Eye (tissue), 1 donor: ENCODE measurements around the gene IL1R2.

Experiments
- DNase-seq: peaks from one replicate; pipeline ENCODE4 v3.0.0-alpha.2; 2015

IL1R2 gene, protein sequence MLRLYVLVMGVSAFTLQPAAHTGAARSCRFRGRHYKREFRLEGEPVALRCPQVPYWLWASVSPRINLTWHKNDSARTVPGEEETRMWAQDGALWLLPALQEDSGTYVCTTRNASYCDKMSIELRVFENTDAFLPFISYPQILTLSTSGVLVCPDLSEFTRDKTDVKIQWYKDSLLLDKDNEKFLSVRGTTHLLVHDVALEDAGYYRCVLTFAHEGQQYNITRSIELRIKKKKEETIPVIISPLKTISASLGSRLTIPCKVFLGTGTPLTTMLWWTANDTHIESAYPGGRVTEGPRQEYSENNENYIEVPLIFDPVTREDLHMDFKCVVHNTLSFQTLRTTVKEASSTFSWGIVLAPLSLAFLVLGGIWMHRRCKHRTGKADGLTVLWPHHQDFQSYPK

DNA sequence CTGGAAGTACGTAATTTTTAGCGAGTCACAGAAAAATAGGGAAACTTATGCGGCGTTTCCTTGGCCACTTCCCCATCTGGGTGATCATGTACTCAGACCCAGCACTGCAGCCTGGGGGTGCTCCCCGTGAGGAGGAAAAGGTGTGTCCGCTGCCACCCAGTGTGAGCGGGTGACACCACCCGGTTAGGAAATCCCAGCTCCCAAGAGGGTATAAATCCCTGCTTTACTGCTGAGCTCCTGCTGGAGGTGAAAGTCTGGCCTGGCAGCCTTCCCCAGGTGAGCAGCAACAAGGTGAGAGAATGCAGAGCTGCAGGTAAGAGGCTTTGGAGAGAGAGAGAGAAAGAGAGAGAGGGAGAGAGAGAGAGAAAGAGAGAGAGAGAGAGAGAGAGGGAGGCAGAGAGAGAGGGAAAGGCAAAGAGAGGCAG is at the start of gene IL1R2:
Gene IL1R2, plus strand, starts transcription at position 240 of the 425 bp plus-strand sequence. CDS start 16,616 bp downstream, outside the sequence.
- DNase-seq: no peak

DNA sequence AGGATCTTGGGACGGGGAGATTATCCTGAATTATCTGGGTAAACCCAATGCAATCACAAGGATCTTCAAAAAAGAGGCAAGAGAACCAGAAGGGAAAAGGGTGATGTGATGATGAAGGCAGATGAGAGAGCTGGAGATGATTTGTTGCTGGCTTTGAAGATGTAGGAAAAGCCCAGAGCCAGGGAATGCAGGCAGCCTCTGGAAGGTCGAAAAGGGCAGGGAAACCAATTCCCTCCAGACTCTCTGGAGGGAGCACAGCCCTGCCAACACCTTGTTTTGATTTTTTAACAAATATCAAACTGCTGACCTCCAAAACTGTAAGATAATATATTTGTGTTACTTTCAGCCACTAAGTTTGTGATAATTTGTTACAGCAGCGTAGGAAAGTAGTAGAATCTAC is 48.9 kb upstream of the IL1R2 start:
- no peak for DNase-seq

DNA sequence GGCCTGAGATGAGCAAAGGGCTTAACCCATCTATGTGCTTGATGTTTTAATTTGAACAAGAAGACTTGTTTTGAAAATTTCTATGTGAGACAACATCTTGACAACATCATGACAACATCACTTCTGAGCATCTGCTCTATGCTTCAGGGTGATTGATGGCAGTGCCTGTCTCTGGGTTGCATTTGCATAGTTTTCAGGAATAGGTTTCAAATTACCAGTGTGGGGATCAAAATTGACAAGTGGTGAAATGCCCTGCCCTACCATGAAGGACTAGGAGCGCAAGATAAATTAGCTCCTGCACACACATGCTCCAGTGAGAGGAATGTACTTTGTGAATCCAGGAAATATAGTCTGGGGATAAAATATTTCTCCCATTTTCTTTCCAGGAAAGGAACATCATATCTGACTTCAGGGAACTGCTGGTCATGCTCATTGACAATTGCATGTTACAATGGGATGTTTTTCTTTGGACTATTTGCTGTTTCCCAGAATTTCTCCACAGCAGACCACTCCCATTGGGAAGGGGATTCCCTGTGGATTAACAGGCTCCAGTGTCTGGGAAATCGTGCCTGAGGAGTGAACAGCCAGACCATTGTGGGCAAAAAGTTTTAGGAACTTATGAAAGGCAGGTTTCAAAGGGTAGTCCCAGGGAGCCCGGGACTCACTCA is 45.3 kb upstream of the IL1R2 start:
- peak; percentile 12 for DNase-seq

DNA sequence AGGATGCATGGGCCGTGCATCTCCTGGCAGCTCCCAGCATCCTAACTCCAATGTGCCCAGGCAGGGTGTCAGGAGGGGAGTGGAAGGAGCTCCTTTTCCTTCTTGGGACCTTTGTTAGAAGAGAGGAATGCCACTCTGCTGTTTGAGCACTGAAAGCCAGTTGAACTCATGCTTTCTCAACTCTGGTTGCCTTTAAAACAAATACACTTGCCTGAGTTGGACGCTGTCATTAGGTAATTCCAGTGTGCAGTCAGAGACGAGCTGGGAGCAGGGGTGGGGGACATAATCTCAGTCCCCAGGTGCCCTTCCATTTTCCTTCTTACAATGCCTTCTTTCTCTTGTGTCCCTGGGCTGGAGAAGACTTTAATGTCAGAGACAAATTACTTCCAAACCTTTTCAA is 44.4 kb upstream of the IL1R2 start:
- DNase-seq: no peak

DNA sequence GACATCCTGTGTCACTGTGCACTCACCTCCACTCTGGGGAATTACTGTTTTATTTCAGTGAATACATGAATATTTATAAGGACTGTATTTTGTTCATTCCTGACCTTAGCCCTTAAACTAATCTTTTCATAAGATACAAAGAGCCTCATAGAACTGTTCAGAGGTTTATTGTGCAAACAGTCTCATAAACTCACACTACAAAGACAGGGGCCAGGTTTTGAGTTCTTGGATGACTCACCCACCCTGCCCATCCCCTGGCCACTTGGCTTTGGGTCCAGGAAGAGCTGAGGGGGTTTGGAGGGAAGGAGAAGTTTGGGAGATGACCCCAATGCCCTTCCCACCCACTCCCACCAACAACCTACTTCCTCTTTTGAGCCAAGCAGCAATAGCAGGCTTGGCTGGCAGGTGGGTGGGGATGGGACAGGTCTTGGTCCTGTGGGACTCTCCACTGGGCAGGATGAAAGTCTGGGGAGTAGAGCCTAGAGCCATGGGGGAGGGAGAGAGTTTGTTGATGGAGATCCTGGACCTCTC is 43.1 kb upstream of the IL1R2 start:
- DNase-seq: no peak

DNA sequence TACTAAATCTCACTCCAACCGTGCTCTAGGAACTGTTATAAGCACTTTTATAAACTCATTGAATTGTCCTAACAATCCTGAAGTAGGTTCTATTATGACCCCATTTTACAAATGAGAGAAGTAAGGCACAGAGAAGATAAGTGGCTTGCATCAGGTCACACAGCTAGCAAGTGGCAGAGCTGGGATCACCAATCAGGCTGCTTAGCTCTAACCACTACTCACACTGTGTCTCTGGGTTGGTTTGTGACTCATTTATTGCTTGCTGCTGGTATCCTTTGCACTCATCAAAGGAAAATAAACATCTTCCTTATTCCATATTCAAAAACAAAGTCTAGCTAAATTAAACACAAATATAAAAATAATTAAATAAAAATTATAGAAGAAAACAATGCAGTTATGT is 42.5 kb upstream of the IL1R2 start:
- no peak for DNase-seq

DNA sequence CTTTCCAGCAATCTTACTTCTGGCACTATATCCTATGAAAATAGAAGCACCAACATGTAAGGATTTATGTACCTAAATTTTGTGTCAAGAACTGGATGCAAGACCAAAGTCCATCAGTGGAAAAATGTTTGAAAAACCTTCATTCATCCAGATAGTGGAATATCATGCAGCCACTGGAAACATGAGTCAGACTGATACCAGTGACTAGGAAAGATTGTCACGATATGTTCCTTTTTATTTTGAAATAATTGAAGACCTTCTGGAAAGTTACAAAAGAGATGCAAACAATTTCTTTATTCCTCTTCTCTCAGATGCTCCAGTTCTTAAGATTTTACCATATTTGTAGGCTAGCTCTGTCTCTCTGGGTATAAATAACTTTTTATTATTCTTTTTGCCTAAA is 40.5 kb upstream of the IL1R2 start:
- DNase-seq: no peak

DNA sequence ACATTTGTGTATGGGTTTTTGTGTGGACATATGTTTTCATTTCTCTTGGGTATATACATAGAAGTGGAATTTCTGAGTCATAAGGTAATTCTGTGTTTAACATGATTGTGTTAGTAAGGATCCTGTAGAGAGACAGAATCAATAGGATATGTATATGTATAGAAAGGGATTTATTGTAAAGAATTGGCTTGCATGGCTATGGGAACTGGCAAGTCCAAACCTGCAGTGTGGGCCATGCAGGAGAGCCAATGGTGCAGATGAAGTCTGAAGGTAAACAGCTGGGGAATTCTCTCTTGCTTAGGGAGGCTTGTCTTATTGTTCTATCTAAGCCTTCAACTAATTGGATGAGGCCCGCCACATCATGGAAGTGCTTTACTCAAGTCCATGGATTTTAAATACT is 39.2 kb upstream of the IL1R2 start:
- no peak for DNase-seq

DNA sequence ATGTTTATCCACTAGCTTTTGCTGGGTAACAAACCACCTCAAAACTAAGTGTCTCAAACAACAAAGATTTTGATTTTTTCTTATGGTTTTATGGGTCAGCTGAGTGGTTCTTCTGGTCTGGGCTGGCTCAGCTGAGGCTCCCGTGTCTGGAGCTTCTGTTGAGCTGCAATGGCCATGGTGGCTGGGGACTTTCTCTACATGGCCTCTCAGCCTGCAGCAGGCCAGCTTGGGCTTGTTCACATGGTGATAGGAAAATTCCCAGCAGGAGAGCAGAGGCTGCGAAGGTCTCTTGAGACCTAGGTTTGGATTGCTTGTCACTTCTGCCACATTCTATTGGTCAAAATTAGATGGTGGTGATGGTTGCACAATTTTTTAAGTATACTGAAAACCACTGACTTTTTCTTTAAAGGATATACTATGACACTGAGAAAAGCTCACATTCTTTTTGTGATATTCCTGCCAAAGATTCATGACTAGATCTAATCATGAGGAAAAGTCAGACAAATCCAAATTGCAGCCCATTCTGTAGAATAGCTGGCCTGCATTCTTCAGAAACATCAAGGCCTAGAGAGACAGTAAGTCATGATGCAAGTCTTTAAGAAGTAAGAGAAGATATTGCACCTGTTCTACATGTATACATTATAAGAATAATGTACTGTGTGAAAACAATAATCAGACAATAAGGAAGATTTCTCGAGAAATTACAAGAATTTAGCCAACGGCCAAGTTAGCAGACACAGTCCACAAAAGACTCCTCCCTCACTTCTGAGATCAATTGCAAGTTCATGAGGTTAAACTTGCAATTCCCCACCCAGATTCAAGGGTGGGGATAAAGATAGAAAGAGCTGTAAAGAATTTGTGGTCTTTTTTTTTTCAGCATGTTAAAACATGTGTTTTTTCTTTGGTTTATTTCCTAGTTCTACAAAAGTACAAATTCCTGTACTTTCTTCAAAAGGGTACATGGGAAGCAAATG is 35.0 kb upstream of the IL1R2 start:
- no peak for DNase-seq

DNA sequence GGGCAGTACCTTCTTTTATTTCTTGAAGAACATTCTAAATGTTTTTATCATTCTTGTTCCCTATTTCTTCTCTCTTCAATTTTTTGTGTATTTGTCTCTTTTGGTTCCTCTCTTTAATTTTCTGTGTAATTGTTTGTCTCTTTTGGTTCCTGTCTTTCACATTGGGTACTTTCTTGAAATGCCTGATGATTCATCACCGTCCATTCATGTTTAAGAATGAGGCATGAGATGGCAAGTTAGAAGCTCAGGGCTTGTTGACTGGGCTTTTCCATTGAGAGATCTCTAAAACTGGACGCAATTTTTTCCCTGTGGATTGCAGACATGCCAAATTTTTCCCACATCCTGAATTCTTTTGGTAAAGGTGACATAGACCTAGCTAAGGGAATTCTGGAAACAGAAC is 33.7 kb upstream of the IL1R2 start:
- no peak for DNase-seq

DNA sequence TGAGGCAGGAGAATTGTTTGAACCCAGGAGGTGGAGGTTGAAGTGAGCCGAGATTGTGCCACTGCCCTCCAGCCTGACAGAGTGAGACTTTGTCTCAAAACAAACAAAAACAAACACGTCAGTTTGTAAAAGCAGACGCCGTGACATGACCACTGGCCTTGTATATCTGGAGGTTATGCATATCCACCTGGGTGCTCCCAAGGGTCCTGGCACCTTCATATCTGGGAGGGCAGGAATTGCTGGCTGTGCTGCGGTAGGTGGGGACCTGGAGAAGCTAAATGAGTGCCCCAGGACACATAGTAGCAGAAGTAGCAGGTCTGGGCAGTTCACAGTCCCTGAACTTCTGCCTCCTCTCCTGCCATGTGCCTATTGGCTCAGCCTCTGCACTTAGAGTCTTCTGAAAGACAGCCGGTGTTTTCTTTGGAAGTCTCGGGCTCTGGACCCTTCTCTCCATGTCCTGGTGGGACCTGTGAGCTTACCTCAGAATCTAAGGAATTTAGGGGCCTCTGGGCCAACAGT is 30.9 kb upstream of the IL1R2 start:
- DNase-seq: no peak

DNA sequence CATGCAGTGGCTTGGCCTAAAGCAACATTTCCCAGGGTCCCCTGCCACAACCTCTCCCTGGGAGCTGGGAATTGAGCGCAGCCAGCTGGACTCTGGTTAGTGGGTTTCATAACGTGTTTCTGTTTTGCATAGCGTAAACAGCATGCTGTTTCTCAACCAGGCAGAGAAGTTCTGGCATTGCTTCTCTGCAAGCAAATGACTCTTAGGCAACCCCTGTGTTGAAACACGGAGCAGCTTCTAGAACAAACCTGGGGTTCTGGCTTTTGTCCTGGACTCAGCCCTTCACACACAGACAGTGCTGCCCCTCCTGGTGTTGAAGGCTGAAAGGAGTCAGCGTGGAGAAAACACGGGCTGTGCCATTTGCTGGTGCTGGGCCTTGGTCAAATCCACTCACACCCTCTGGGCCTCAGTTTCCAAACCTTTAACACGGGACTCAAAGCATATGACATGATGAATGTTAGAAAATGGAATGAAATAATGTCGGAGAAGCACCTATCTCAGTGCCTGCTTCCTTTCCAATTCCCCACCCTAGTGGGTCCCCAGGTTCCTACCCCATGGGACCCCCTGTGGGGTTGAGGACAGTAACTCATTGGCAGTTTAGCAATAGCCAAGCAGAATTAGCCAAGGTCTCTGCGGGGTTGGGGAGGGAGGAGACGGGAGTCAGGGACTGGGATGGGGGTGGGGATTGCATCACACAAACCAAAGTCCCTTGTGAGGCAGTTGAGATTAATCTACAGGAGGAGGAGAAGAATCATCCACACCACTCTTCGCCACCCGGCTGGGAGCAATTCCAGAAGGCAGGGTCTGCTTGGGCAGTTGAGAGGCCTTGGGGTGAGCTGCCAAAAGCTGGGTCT is 30.2 kb upstream of the IL1R2 start:
- DNase-seq: no peak

DNA sequence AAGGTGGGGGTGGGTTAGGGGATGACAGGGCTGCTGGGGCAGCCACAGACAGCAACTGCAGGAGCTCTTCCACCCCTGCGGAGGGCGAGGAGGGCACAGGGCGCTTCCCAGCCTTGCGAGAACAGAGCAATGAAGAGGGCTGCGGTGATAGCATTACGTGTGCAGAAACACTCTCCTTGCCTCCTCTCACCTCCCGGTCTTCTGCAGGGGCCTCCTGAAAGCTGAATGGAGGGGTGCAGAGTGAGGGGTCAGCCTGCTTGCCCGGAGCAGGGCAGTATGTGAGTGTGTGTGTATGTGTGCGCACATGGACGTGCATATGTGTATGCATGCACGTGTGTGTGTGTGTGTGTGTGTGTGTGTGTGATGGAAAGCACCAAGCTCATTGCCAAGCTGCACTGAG is 29.5 kb upstream of the IL1R2 start:
- no peak for DNase-seq

DNA sequence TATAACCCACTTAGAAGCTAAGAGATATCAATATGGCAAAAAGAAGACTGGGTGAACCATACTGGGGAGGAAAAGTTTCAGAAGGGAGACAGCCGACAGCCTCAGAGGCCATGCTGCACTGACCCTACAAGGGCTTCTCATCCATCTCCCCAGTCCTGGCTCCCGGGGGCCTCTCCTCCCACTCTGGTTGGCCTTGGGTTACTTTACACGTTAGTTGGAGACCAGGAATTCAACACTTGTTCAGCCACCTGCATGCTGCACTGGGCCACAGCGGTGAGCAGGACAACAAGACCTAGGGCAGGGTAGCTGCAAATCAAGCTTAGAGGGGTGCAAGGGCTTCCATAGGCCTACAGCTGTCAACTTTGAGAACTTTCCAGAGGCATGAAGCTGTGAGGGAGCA is 28.6 kb upstream of the IL1R2 start:
- no peak for DNase-seq

DNA sequence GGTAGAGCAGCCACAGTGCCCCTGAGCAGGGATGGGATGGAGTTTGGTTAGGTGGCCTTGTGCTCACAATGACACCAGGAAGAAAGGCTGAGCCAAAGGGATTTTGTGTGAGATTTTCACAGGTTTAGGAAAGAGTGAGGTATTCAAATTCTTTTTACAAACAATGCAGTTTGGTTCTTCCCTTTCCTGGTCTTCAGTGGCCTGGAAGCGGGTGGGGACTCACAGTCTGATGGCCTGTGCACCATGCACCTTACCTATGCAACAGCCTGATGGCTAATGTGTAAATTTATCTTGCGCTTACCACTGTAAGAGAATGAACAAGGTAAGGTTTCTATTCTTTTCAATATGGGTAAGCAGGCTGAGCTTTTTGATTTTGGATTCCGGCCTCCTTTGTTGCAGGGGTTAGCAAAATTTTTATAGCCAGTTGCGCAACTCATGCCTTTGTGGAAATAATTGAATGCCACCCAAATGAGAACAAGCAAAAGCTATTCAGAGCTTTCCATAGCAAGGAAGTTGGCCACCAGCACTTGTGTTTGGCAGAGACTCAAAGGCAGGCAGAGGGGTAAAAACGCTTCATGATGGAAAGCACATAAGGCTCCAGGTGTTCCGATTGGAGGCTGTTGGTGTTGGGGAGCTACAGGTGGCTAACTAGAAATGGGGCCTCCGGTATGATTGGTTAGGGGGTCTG is 23.8 kb upstream of the IL1R2 start:
- DNase-seq: no peak

DNA sequence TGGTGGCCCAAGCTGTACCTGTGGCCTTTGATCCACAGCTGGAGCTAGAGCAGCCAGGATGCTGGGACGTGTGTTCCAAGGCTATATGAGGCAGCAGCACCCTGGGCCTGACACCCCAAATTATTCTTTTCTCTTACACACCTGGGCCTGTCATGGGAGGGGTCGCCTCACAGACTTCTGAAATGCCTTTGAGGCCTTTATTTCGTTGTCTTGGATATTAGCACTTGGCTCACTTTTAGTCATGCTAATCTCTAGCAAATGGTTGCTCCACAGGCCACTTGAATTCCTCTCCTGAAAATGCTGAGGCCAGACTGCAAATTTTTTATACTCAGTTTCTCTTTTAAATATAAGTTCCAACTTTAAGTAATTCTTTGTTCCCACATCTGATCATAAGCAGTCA is 22.0 kb upstream of the IL1R2 start:
- no peak for DNase-seq

DNA sequence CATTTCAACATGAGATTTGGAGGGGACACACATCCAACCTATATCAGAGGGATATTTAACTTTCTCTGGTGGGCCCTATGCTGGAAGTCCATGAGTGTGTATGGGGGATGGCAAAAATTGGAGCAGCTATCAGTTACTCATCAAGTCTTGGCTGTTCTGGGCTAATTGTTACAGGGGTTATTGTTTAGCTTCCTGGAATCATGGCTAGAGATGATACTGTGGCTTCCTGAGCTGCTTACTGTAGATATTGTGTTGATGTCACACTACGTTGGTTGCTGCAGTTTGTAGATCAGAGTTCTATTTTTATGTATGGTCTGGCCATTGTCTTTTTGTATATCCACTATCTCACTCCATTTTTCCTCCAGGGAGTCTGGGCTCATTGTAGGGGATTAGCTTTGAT is 20.9 kb upstream of the IL1R2 start:
- DNase-seq: no peak

DNA sequence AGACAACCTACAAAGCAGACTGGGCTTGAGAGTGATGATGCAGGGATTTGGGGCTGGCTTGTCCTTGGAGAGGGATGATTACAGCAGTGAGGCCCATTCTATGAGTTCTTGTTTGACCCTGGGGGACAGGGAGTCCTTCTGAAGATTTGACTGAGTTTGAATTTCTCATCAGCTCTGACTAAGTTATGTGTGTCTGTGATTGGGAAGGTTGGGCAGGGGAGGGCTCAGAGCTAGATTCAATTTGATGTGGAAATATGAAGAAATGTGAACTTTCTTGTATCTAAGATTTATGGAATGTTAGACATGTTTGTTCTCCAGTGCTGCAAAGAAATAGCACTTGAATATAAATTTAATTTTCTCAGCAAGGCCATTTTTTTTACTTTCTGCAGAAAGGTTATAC is 19.9 kb upstream of the IL1R2 start:
- no peak for DNase-seq

DNA sequence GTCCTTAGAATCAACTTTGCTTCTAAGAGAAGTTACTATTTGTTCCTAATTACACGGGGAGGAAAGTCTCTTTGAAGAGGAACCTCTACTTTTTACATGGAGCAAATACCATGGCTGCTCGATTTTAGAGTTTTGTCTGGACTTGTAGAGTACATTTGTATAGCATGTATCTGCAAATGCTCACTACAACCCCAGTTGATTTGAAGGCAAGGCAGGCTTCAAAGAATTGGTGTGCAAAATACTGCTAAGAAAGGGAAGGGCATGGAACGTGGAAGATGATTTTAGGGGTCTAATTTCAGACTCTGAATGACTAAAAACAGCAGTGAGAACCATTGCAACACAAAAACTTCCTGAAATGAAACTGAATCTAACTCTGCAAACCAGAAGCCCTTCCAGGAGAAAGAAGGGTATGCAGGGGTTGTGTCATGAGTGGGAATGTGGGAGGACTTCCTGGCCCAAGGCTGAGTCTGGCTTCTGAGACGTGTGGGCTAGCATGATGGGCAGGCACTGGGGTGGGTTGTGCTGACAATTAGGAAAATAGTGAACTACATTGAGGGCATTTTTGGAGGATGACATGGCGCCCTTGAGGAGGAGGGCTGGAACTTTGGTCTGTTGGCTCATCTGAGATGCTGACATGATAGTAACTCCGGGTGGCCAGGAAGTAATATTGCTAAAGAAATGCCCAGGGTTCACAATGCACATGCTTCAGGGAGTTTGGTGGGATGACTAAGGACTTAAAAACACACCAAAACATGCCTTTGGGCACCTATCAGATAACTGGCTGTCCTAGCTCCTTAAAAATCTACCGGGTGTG is 18.9 kb upstream of the IL1R2 start:
- no peak for DNase-seq

DNA sequence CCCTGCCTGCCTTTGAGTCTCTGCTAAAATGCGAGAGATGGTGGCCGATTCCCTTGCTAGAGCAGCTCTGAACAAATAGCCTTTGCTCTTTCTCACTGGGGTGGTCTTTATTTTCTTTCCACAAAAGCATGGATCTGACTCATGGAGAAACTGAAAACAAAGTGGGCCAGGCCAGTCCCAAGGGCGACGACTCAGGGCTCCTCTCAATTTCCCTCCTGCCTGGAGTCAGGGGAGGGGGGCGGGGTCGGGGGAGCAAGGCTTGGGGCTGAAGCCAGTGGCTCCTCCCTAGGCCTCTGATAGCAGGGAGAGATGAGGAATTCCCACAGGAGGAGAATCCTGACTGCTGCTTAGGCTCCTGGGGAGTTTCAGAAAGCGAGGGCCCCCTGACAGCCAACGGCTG is 17.1 kb upstream of the IL1R2 start:
- DNase-seq: peak; percentile 32
